BJ (cell line): ENCODE data around the gene BUB3. TPM values are rescaled to one million over a fixed set of nuclear protein-coding genes. Genes with fewer than 3 reads are reported as not detected.

Experiments used
- CTCF ChIA-PET: fragments of 350-600 bp; formaldehyde crosslinking; extraction: SDS; loops from one replicate; lab custom pipeline; 2021; ENCODE audit warnings: antibody characterized with exemption, inconsistent platforms; lab: Yijun Ruan, JAX
- POLR2A ChIA-PET: fragments of 300-600 bp; sonication (Branson Sonifier 250); formaldehyde crosslinking; extraction: SDS; loops from one replicate; lab custom pipeline; 2021; ENCODE audit warnings: antibody characterized with exemption; lab: Charles Lee
- DNase-seq: peaks from one replicate; pipeline ENCODE4 v3.0.0-alpha.2; 2011; ENCODE audit warnings: low read depth
- H3K27me3 ChIP-seq: 2 replicates; pipeline ENCODE4 v1.6.0; 2011; ENCODE audit warnings: low read length; ENCODE audit not compliant: control insufficient read depth, insufficient read depth
- H3K36me3 ChIP-seq: 2 replicates; pipeline ENCODE4 v1.5.1; 2011; ENCODE audit warnings: low read length; ENCODE audit not compliant: control insufficient read depth, insufficient read depth
- H3K4me3 ChIP-seq: 2 replicates; pipeline ENCODE4 v1.5.1; 2011; ENCODE audit warnings: low read depth, mild to moderate bottlenecking, control low read depth, low read length
- polyA plus RNA-seq: library from polyadenylated mRNA; depleted of rRNA; stranded (reverse); fragments of >200 nt; gene quantifications from 2 replicates; pipeline ENCODE4 v1.2.3, GENCODE V29; 2011
- TF ChIP-seq, protein P1 (sequence below): IDR thresholded peaks from 2 replicates; pipeline ENCODE4 v1.5.1; 2011; ENCODE audit warnings: low read depth, mild to moderate bottlenecking, control low read depth, inconsistent platforms, low read length, moderate library complexity; ENCODE audit not compliant: insufficient read depth

BUB3 gene
- polyA plus RNA-seq, 1 experiment: 193 TPM

- Histone ChIP-seq H3K4me3 (no peak overlapping the region), H3K36me3 (no peaks in the 10 kb centered on the region), H3K27me3 (peaks cover 80% of the 10 kb centered on the region)
- TF ChIP-seq, protein P1, sequence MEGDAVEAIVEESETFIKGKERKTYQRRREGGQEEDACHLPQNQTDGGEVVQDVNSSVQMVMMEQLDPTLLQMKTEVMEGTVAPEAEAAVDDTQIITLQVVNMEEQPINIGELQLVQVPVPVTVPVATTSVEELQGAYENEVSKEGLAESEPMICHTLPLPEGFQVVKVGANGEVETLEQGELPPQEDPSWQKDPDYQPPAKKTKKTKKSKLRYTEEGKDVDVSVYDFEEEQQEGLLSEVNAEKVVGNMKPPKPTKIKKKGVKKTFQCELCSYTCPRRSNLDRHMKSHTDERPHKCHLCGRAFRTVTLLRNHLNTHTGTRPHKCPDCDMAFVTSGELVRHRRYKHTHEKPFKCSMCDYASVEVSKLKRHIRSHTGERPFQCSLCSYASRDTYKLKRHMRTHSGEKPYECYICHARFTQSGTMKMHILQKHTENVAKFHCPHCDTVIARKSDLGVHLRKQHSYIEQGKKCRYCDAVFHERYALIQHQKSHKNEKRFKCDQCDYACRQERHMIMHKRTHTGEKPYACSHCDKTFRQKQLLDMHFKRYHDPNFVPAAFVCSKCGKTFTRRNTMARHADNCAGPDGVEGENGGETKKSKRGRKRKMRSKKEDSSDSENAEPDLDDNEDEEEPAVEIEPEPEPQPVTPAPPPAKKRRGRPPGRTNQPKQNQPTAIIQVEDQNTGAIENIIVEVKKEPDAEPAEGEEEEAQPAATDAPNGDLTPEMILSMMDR: no peak
- POLR2A ChIA-PET: no interaction called here
- CTCF ChIA-PET: interaction anchor here (2.5 kb wide), 1 partner anchor 10 kb away, joined by 7 read pairs; no protein-coding TSS in a partner anchor
- no peak for DNase-seq
Observed at GRCh38 chr10:123141791-123142700, 12.2 kb upstream of the BUB3 start.

DNA sequence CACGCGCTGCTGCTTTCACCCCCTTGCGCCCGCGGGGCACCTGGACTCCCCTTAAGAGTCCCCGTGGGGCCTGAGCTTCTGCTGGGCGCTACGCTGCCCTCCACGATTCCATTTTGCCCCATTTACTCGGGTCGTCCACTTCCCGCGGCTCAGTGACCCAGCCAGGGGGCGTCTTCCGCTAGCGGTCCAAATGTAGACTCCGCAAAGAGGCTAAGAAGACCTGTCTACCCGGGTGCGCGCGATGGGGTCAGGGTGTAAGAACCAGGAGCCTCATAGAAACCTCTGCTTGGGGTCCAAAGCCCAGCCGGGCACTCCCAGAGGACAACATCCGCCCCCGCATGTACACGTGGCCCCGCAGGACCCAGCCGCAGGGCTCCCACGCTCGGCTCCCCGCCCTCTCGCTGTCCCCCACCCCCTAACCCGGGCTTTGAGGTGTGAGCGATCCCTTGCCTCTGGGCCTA, 11.5 kb upstream of the BUB3 start:
- H3K36me3 ChIP-seq: no peaks in the 10 kb centered on the region
- ChIA-PET CTCF (no interaction called here), POLR2A (no interaction called here)
- H3K4me3 ChIP-seq: no peak overlapping the region
- TF ChIP-seq, protein P1: no peak
- DNase-seq: no peak
- peaks cover 81% of the 10 kb centered on the region for H3K27me3 ChIP-seq

DNA sequence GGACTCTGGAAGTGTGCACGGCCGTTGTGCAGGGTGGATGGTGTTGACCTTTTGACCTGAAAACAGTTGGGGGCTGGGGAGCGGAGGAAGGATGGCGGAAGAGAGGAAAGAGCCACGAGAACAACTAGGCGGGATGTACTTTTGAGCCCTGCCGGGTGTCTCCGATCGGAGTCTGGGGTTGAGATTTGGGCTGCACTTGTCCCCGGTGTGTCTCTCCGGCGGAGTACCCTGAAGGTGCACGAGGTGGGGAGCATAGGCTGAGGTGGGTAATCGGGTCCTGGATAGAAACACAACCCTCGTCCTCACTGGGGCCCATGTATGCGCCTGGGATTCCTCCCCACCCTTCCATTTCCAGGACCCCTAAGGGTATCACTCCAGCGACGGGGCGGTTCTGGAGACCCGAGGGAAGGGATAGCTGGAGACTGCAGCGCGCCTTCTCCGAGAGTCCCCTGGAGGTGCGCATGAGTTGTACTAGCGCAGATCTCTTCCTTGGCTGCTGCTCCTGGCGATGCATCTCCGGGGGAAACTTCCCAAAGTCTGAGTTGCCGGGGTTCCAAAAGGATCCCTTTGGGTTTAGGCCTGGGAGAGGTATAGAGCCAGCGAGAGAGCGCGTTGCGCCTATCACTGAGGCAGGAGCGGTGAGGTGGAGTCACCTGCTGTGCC, 10.9 kb upstream of the BUB3 start:
- ChIA-PET CTCF (interaction anchor here (0.6 to 2.0 kb wide), 2 partner anchors 10 to 404 kb away, joined by 3 to 7 read pairs; no protein-coding TSS in a partner anchor), POLR2A (no interaction called here)
- DNase-seq: no peak
- H3K27me3 ChIP-seq: peaks cover 82% of the 10 kb centered on the region
- TF ChIP-seq, protein P1: no peak
- H3K36me3 ChIP-seq: no peaks in the 10 kb centered on the region
- no peak overlapping the region for H3K4me3 ChIP-seq

- CTCF ChIA-PET: interaction anchor here (0.6 to 2.0 kb wide), 2 partner anchors 11 to 403 kb away, joined by 3 to 7 read pairs; no protein-coding TSS in a partner anchor
- H3K27me3 ChIP-seq: peaks cover 83% of the 10 kb centered on the region
- POLR2A ChIA-PET: no interaction called here
- TF ChIP-seq, protein P1: no peak
- H3K36me3 ChIP-seq: no peaks in the 10 kb centered on the region
- no peak for DNase-seq
- H3K4me3 ChIP-seq: no peak overlapping the region
Observed at GRCh38 chr10:123143825-123144168, 10.4 kb upstream of the BUB3 start.
